HCT116 (cell line): ENCODE results near the gene PCID2. TPM values are rescaled to one million over a fixed set of nuclear protein-coding genes. Genes with fewer than 3 reads are reported as not detected.

ENCODE experiments used
- ATAC-seq: fragments of 200-7000 bp; cut with Tn5 transposase; 2 replicates; pipeline ENCODE4 v1.9.1; 2020; ENCODE audit warnings: mild to moderate bottlenecking, moderate library complexity
- BruUV-seq: library from RNA; stranded (reverse); fragments of 400-500 nt; replicated peaks from 2 replicates; lab custom pipeline; 2021; lab: Mats Ljungman, UMichigan
- CTCF ChIA-PET: fragments of 300-600 bp; sonication (Branson Sonifier 250); formaldehyde crosslinking; loops from one replicate; lab custom pipeline; 2021; ENCODE audit warnings: antibody characterized with exemption; lab: Charles Lee
- POLR2A ChIA-PET: fragments of 300-600, 350-600 bp; sonication (Branson Sonifier 250); formaldehyde crosslinking; loops from one replicate; lab custom pipeline; 2021; ENCODE audit warnings: antibody characterized with exemption; lab: Charles Lee
- RAD21 ChIA-PET, 2 experiments: fragments of 300-600 bp; sonication (Branson Sonifier 250); formaldehyde crosslinking; loops; one replicate each; lab custom pipeline; 2023; ENCODE audit warnings: low total read pairs in 2 of 2; ENCODE audit not compliant: uncharacterized antibody in 2 of 2, unreplicated experiment in 2 of 2, low non-redundant PET in 1 of 2; lab: Charles Lee
- DNase-seq: peaks from one replicate; pipeline ENCODE4 v3.0.0-alpha.2; 2010; ENCODE audit warnings: low read depth, low spot score
- H2AFZ ChIP-seq: fragments of 200-600 bp; shearing (Covaris generic), sonication (generic); 2 replicates; pipeline ENCODE4 v1.6.1; 2017; ENCODE audit warnings: low read depth, mixed run types, mixed read lengths, antibody characterized with exemption, low read length; ENCODE audit not compliant: poor library complexity, severe bottlenecking
- H3K27ac ChIP-seq: 2 replicates; pipeline ENCODE4 v1.5.1; 2012; ENCODE audit warnings: low read depth, low read length
- H3K27me3 ChIP-seq: fragments of 200-600 bp; sonication (generic); 2 replicates; pipeline ENCODE4 v1.6.1; 2016; ENCODE audit warnings: mixed run types, low read length, mixed read lengths; ENCODE audit not compliant: insufficient read depth
- H3K36me3 ChIP-seq, 2 experiments: fragments of 200-500 bp in 1 of 2; fragments of 200-600 bp in 1 of 2; sonication (Bioruptor generic) in 1 of 2; sonication (generic) in 1 of 2; 2 replicates each; pipeline versions ENCODE4 v1.5.1 to v1.6.1; 2014 to 2016; ENCODE audit warnings: low read length in 2 of 2, inconsistent platforms in 1 of 2, mixed read lengths in 1 of 2, mixed run types in 1 of 2; ENCODE audit not compliant: insufficient read depth in 2 of 2, control insufficient read depth in 1 of 2
- H3K4me1 ChIP-seq, 2 experiments: fragments of 200-600 bp in 1 of 2; sonication (generic) in 1 of 2; 2 replicates each; pipeline versions ENCODE4 v1.5.1 to v1.6.1; 2012 to 2017; ENCODE audit warnings: low read length in 2 of 2, inconsistent platforms in 1 of 2, mild to moderate bottlenecking in 1 of 2, mixed read lengths in 1 of 2, mixed run types in 1 of 2, moderate library complexity in 1 of 2; ENCODE audit not compliant: insufficient read depth in 2 of 2, control insufficient read depth in 1 of 2
- H3K4me2 ChIP-seq: fragments of 200-600 bp; sonication (generic); 2 replicates; pipeline ENCODE4 v1.6.1; 2017; ENCODE audit warnings: mixed run types, low read length, mixed read lengths
- H3K4me3 ChIP-seq, 2 experiments: fragments of 200-600 bp in 1 of 2; sonication (generic) in 1 of 2; replicated peaks in 1 of 2; 2 replicates each; pipeline ENCODE4 v1.5.1; 2011 to 2016; ENCODE audit warnings: low read length in 2 of 2, control low read depth in 1 of 2, low read depth in 1 of 2, mild to moderate bottlenecking in 1 of 2, mixed read lengths in 1 of 2, mixed run types in 1 of 2
- H3K79me2 ChIP-seq: fragments of 200-600 bp; sonication (generic); 2 replicates; pipeline ENCODE4 v1.6.1; 2017; ENCODE audit warnings: mild to moderate bottlenecking, mixed run types, low read length, moderate library complexity, mixed read lengths; ENCODE audit not compliant: insufficient read depth
- H3K9ac ChIP-seq: fragments of 200-600 bp; sonication (generic); 2 replicates; pipeline ENCODE4 v1.6.1; 2016; ENCODE audit warnings: low read length, mixed read lengths
- H3K9me2 ChIP-seq: fragments of 200-600 bp; sonication (generic), shearing (Covaris generic); 2 replicates; pipeline ENCODE4 v1.6.1; 2017; ENCODE audit warnings: mixed run types, mild to moderate bottlenecking, moderate library complexity; ENCODE audit not compliant: insufficient read depth
- H3K9me3 ChIP-seq, 2 experiments: fragments of 200-500 bp in 1 of 2; fragments of 200-600 bp in 1 of 2; sonication (Bioruptor generic) in 1 of 2; sonication (generic) in 1 of 2; 2 replicates each; pipeline ENCODE4 v1.6.1; 2014 to 2017; ENCODE audit warnings: low read length in 2 of 2, mixed read lengths in 2 of 2, inconsistent platforms in 1 of 2, low read depth in 1 of 2, mild to moderate bottlenecking in 1 of 2, mixed run types in 1 of 2, moderate library complexity in 1 of 2; ENCODE audit not compliant: control insufficient read depth in 1 of 2, insufficient read depth in 1 of 2
- H4K20me1 ChIP-seq: fragments of 200-600 bp; sonication (generic), shearing (Covaris generic); 2 replicates; pipeline ENCODE4 v1.6.1; 2017; ENCODE audit warnings: mixed run types, mild to moderate bottlenecking, moderate library complexity; ENCODE audit not compliant: insufficient read depth
- SP1 ChIP-seq: IDR thresholded peaks from 2 replicates; pipeline ENCODE4 v1.6.1; 2012; ENCODE audit warnings: low read depth
- ZFX ChIP-seq: fragments of 450-650 bp; IDR thresholded peaks from 2 replicates; pipeline ENCODE4 v1.6.1; 2017
- ZNF274 ChIP-seq: fragments of 200-500 bp; sonication (Bioruptor generic); IDR thresholded peaks from 2 replicates; pipeline ENCODE4 v1.6.1; 2014; ENCODE audit warnings: mild to moderate bottlenecking, low read depth, low read length, inconsistent platforms
- intact Hi-C: fragments of 100-400 bp; cut with micrococcal nuclease; formaldehyde crosslinking; loops from 2 replicates; pipeline ENCODE4 v1.10.0; 2022
- total RNA-seq: library from RNA; stranded (reverse); gene quantifications from one replicate; pipeline ENCODE4 v1.2.1, GENCODE V29; 2021; ENCODE audit not compliant: unreplicated experiment
- TF ChIP-seq, protein P1 (sequence below): IDR thresholded peaks from 2 replicates; pipeline ENCODE4 v1.6.1; 2011; ENCODE audit warnings: mild to moderate bottlenecking, low read length, moderate library complexity; ENCODE audit not compliant: insufficient replicate concordance; ENCODE audit errors: extremely low read depth
- TF ChIP-seq, protein P2 (sequence below), 3 experiments: fragments of 200-600 bp in 1 of 3; sonication (generic) in 1 of 3; IDR thresholded peaks in 2 of 3; conservative IDR thresholded peaks in 1 of 3; 2 replicates each; pipeline ENCODE4 v1.5.1; 2012 to 2017; ENCODE audit warnings: low read depth in 2 of 3, low read length in 2 of 3, antibody characterized with exemption in 1 of 3, borderline replicate concordance in 1 of 3, control low read depth in 1 of 3, mild to moderate bottlenecking in 1 of 3, mixed read lengths in 1 of 3, mixed run types in 1 of 3, moderate library complexity in 1 of 3; ENCODE audit not compliant: insufficient read depth in 1 of 3
- TF ChIP-seq, protein P3 (sequence below): IDR thresholded peaks from 2 replicates; pipeline ENCODE4 v1.6.1; 2012
- TF ChIP-seq, protein P4 (sequence below): IDR thresholded peaks from 2 replicates; pipeline ENCODE4 v1.6.1; 2012

Gene PCID2
- total RNA-seq, 1 experiment from 2014 or later: 73.3 TPM

DNA sequence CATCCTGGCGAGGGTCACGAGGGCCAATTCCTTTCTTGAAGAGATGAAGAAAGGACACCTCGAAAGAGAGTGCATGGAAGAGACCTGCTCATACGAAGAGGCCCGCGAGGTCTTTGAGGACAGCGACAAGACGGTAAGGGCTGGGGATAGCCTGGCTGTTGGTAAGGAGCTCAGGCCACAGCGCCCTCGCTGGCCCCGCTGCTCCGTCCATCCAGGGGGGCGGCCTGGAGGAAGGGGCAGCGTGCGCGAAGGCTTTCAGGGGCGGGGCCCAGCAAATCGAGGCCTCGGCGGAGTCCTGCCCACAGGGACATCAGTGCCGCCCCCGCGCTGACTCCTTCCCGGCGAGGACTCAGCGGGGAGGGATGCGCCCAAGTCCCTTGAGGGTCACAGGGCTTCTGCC lies 79.0 kb downstream of the PCID2 start:
- H3K4me2 ChIP-seq: no peak overlapping the region
- DNase-seq (no peak), ATAC-seq (no peak)
- H3K4me1 ChIP-seq: no peaks in the 10 kb centered on the region
- no peak overlapping the region for H2AFZ ChIP-seq
- H3K36me3 ChIP-seq: no peaks in the 10 kb centered on the region
- ChIA-PET CTCF (no interaction called here), RAD21 (no interaction called here), POLR2A (interaction anchor here (0.6 kb wide), 1 partner anchor 165 kb away, joined by 4 read pairs; no protein-coding TSS in a partner anchor)
- BruUV-seq: no TSS peak
- H3K9ac ChIP-seq: no peak overlapping the region
- intact Hi-C loops: no loop called here
- H3K27me3 ChIP-seq: peaks cover 14% of the 10 kb centered on the region; the same call in 1 of the 2 replicates
- H3K4me3 ChIP-seq: no peak overlapping the region
- H4K20me1 ChIP-seq: no peaks in the 10 kb centered on the region
- no peaks in the 10 kb centered on the region for H3K9me3 ChIP-seq
- H3K27ac ChIP-seq: no peak overlapping the region
- H3K79me2 ChIP-seq: no peaks in the 10 kb centered on the region
- H3K9me2 ChIP-seq: no peaks in the 10 kb centered on the region
- TF ChIP-seq SP1 (no peak), ZNF274 (no peak), ZFX (no peak)
- TF ChIP-seq, protein P1, sequence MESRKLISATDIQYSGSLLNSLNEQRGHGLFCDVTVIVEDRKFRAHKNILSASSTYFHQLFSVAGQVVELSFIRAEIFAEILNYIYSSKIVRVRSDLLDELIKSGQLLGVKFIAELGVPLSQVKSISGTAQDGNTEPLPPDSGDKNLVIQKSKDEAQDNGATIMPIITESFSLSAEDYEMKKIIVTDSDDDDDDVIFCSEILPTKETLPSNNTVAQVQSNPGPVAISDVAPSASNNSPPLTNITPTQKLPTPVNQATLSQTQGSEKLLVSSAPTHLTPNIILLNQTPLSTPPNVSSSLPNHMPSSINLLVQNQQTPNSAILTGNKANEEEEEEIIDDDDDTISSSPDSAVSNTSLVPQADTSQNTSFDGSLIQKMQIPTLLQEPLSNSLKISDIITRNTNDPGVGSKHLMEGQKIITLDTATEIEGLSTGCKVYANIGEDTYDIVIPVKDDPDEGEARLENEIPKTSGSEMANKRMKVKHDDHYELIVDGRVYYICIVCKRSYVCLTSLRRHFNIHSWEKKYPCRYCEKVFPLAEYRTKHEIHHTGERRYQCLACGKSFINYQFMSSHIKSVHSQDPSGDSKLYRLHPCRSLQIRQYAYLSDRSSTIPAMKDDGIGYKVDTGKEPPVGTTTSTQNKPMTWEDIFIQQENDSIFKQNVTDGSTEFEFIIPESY: no peak
- TF ChIP-seq, protein P2, sequence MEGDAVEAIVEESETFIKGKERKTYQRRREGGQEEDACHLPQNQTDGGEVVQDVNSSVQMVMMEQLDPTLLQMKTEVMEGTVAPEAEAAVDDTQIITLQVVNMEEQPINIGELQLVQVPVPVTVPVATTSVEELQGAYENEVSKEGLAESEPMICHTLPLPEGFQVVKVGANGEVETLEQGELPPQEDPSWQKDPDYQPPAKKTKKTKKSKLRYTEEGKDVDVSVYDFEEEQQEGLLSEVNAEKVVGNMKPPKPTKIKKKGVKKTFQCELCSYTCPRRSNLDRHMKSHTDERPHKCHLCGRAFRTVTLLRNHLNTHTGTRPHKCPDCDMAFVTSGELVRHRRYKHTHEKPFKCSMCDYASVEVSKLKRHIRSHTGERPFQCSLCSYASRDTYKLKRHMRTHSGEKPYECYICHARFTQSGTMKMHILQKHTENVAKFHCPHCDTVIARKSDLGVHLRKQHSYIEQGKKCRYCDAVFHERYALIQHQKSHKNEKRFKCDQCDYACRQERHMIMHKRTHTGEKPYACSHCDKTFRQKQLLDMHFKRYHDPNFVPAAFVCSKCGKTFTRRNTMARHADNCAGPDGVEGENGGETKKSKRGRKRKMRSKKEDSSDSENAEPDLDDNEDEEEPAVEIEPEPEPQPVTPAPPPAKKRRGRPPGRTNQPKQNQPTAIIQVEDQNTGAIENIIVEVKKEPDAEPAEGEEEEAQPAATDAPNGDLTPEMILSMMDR (IDR thresholded peaks at IDR 0.05 in 2 of 3, conservative IDR thresholded peaks at IDR 0.05 in 1 of 3; ENCODE audit: borderline replicate concordance in 1 of 3, insufficient read depth in 1 of 3, low read depth in 2 of 3, low read length in 2 of 3): no peak
- TF ChIP-seq, protein P3, sequence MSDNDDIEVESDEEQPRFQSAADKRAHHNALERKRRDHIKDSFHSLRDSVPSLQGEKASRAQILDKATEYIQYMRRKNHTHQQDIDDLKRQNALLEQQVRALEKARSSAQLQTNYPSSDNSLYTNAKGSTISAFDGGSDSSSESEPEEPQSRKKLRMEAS: no peak
- TF ChIP-seq, protein P4, sequence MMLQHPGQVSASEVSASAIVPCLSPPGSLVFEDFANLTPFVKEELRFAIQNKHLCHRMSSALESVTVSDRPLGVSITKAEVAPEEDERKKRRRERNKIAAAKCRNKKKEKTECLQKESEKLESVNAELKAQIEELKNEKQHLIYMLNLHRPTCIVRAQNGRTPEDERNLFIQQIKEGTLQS: no peak

Other genes starting within 250 kb of the PCID2 start
- gene MCF2L, start 239.5 kb downstream of the PCID2 start, total RNA-seq: 19.3 TPM
- not detected for gene F7, start 102.9 kb downstream of the PCID2 start, total RNA-seq
- gene F10, start 85.9 kb downstream of the PCID2 start, total RNA-seq: 4.0 TPM
- gene PROZ, start 50.0 kb downstream of the PCID2 start, total RNA-seq: not detected
- gene CUL4A, start 944 bp upstream of the PCID2 start, total RNA-seq: 76.5 TPM
- gene LAMP1, start 88.6 kb upstream of the PCID2 start, total RNA-seq: 158 TPM
- gene GRTP1, start 155.5 kb upstream of the PCID2 start, total RNA-seq: 30.3 TPM
- 12.6 TPM for gene ADPRHL1, start 244.8 kb upstream of the PCID2 start, total RNA-seq